Measurements from ENCODE around the gene TSPAN15.

The TSPAN15 gene

DNA sequence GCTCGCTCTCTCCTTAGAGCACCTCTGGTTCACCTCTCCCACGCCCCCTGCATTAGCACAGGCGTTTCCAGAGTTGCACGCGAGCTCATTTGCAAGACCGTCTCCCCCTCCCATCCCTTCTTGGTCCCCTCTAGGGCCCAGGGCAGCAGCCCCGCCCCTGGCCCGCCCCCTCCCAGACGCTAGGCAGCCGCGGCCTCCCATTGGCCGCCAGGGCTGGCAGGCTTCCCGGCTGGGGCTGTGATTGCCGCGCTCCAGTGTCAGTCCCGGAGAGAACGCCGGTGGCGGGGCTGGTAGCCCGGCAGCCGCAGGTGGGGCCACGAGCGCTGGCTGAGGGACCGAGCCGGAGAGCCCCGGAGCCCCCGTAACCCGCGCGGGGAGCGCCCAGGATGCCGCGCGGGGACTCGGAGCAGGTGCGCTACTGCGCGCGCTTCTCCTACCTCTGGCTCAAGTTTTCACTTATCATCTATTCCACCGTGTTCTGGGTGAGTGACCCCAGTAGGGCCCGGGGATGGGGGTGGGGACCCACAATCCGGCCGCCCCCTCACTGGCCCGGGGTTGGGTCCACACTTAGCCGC is at the start of gene TSPAN15:
TSPAN15 (plus strand) TSS at position 257 of the 575 bp plus-strand sequence; CDS start at position 387, 130 bp downstream.
- peak; percentile 33 to 96 (median 90) for DNase-seq

DNA sequence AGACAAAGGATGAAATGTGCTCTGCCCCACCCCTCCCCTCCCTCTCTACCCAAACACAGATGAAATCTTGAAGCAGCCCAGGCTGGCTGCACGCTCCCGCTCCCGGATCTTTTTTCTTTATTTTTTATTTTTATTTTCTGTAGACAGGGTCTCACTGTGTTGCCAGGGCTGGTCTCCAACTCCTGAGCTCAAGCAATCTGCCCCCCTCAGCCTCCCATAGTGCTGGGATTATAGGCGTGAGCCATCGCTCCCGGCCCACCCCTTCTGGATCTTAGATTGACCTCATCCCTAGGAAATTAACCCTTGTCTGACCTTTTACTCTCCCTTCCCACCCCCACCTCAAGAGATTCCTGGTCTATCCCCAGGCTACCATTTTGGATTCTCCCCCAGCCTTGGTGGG is 48.9 kb upstream of the TSPAN15 start:
- DNase-seq, result no peak

DNA sequence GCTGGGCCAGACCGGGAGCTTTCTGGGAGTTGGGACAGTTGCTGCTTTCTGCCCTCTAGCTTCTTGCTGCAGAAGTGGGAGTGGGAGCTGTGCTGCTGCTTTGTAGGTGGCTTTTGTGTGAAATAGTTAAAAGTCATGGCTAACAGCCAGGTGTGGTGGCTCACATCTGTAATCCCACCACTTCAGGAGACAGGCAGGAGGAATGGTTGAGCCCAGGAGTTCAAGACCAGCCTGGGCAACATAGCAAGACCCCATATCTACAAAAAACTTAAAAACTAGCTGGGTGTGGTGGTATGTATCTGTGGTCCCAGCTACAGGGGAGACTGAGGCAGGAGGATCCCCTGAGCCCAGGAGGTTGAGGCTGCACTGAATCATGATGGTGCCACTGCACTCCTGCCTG is 48.2 kb upstream of the TSPAN15 start:
- DNase-seq, result no peak

DNA sequence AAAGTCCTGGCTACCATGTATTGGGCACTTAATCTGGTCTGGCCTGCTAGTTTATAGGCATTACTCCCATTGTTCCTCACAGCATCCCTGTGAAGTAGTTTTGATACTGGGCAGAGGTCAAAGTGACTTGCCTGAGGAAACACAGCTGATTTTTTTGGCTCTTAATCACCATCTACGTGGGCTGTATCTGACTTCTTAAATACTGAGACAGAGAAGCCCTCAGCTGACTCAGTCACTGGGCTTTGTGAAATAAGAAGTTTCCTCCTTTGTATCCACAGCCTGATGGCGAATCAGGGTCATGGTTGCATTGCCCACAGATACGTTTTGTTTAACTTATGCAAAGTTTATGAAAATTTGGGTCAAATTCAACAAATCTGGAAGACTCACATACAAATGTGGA is 47.7 kb upstream of the TSPAN15 start:
- no peak for DNase-seq

DNA sequence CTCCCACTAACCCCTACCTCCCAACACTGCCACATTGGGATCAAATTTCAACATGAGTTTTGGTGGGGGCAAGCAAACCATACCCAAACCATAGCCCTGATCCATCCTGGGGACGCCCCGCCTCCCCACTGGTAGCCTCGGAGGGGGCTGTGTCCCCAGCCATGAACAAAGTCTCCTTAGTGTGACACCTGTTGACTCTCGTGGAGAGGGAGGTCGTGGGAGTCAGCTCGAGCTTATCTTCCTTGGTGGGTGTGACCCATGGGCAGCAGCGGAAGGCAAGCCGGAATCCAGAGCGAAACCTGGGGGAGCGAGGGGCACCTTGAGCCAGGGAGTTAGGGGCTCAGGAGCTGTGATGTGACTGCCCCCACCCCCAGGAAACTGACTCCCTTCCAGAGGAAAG is 46.5 kb upstream of the TSPAN15 start:
- DNase-seq, result no peak

DNA sequence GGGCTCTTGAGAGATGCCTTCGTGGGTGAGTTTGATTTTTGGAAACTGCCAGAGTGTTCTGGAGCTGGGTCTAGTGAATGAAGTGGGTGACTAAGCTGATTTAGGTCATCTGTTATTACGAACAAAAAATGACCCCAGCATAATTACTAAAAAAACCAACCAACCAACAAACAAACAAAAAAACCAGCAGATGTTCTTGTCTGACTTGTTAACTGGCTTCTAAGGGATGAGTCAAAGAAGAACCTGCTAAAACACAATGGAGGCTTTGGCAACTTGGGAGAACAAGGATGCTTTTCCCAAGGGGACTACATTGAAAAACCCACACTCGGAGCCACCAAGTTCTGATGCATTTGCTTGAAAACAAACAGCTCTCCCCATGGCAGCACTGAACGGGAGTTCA is 46.0 kb upstream of the TSPAN15 start:
- no peak for DNase-seq

DNA sequence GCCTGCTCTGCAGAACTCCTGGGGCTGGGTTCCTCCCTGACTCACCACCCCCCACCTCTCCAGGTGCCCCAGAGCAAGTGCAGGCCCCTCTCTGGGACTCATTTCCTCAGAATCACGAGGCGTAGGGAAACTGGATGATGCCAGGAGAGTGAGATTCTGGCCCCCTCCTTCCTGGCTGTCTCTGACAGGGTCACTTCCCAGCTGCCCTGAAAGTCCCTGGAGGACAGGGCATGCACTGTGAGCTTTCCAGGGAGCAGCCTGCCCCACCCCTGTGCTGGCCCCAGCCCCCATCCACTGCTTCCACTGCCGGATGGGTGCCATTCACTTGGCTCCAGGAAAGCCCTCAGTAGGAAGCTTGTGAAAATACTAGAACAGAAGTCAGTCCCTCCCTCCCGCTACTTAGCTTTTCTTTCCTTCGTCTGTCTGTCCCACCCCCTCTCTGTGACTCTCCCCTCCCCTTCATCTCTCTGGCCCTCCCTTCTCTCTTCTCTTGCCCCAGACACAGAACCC is 44.9 kb upstream of the TSPAN15 start:
- peak in 5 of 58 donors; percentile 18 to 35 (median 24) for DNase-seq

DNA sequence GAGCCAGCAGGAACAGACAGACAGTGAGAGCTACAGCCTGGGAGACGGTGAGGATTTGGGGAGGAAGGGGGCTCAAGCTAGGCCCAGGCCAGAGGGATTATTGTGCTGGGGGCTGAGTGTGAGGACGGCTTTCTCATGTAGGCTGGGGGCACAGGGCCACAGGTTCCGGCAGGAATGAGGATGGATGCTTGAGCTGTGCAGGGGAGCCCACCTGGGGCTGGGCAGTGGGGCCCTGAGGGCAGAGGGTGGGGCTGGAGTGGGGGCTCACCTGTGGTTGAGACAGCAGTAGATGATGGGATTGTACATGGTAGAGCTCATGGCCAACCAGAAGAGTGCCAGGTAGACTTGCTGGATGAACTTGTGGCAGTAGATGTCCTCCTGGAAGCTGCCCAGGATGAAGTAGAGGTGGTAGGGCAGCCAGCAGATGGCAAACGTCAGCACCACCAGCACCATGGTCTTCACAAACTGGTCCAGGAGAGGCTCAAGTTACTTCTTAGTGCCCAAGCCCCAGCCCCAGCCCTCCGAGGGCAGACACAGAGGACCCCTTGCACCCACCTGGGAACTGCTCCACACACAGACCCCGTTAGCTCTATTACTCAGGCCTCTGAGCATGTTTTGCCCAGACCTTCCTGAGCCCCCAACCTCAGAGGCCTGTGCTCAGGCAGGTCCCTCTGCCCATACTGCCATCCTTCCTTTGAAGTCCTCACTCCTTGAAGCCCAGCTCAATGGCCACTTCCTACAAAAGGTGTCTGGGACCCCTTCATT is 44.3 kb upstream of the TSPAN15 start:
- DNase-seq, result no peak

DNA sequence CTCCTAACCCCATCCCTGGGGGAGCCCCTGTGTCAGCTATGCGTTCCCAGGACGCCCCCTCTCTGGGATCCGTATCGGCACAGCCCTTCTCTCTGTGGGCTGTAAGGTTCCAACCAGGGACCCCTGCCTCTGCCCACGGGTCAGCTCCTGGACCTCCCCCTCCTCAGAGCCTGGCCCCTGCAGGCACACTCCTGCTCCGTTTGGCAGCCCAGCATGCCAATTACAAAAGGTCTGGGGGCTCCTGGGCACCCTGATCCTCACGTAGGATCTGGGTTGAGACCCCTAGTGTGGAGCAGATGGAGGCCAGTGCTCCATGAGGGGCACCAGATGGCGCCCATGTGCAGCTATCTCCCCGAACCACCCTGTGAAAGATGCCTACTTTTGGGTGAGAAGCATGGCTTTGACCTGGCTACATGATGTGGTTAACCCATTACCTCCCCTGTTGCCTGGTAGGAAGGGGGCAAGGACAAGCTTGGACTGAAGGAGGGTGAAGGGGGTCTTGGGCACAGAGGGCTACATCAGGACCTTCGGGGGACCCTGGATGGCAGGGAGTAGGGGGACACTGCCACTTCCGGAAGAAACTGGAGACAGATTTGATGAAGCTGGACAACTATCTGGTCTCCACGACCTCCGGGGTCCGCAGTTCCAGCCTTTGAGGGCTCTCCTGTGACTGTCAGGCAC is 43.5 kb upstream of the TSPAN15 start:
- DNase-seq, result peak in 1 of 58 donors; percentile 16

DNA sequence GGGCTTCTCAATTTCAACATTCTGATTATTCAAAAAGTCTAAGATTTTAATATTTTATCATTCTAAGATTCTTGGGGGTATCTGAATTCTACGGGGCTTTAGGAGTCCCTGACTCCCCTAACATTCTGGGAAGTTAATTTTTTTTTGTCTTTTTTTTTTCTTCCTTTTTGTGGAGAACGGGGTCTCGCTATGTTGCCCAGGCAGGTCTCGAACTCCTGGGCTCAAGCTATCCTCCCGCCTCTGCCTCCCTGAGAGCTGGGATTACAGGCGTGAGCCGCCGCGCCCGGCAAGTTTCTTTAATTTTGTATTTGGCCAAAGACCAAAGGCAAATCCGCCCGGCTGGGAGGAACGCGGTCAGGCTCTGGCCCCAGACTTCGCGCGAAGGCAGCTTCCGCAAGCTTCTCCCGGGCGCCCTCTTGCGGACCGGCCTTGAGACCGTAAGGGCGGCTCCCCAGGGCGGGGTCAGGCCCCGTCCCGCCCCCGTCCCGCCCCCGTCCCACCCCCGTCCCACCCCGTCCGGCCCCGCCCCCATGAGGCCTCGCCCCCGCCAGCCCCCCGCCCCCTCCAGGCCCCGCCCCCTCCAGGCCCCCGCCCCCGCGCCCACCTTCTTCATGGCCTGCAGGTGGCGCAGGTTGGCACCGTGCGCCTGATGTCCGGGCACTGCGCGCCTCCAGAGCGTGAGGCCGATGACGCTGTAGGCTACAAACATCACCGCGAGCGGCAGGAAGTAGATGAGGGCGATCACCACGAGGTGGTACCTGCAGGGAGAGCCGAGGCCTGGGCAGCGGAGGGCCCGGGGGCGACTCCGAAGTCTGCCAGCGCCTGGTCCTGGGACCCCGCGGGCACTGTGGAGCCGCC is 42.7 kb upstream of the TSPAN15 start:
- DNase-seq, result peak in 56 of 58 donors; percentile 26 to 93 (median 84)

DNA sequence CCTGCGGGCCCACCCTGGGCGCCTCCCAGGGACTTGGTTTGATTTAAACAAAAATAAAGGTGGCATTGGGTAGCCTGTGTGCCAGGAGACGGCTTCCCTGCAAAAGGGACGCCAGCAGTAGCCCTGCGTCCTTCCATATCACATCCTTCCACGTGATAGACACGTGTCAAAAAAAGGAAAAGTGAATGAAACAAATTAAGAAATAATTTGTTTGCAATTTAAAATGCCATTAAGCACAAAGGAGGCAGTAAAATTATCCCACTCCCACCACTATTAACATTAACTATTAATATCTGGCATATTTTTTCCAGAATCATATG is 42.1 kb upstream of the TSPAN15 start:
- no peak for DNase-seq

DNA sequence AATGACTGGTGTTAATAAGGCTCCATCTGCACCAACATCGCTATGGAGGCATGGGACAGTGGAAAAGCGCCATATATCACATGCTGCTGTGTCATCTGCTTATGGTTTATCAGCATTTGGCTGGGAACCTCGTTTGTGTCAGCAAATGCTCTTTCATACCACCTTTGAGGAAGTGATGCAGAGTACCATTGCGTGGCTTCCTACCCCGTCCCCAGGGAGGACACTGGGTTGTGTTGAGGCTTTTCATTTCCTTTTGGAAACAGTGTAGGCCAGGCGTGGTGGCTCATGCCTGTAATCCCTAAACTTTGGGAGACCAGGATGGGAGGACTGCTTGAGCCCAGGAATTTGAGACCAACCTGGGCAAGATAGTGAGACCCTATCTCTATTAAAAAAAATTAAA is 41.3 kb upstream of the TSPAN15 start:
- DNase-seq, result peak in 2 of 58 donors; percentile 13 to 18

DNA sequence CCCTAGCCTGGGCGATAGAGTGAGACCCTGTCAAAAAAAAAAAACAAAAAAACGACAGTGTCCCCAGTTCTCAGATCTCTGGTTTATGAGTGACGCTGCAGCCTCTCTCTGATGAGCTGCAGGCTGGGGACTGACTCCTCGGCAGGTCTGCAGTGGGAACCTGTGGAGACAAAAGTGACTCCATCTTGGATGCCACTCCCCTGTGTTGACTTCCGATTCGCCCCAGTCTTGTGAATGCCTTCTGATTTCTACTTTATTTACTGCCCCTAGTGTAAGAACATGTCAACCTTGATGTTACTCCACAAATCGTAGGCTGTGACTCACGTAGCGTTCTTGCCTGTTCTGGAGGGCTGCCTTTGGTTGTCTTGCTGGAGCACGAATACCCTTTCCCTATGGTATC is 40.8 kb upstream of the TSPAN15 start:
- no peak for DNase-seq

DNA sequence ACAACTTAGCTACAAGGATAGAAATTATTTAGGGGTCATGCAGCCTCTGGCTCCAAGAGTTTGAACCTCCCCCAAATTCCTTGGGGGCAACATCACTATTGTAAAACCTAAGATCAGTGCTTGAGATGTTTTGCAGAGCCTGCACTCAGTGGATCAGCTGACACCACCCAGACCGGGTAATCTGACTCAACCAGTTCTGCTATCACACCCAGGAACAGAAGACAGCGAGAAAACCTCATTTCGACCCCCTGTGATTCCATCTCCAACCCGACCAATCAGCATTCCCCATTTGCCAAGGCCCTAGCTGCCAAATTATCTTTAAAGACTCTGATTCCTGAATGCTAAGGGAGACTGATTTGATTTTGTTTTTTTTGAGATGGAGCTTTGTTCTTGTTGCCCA is 39.8 kb upstream of the TSPAN15 start:
- DNase-seq, result no peak

DNA sequence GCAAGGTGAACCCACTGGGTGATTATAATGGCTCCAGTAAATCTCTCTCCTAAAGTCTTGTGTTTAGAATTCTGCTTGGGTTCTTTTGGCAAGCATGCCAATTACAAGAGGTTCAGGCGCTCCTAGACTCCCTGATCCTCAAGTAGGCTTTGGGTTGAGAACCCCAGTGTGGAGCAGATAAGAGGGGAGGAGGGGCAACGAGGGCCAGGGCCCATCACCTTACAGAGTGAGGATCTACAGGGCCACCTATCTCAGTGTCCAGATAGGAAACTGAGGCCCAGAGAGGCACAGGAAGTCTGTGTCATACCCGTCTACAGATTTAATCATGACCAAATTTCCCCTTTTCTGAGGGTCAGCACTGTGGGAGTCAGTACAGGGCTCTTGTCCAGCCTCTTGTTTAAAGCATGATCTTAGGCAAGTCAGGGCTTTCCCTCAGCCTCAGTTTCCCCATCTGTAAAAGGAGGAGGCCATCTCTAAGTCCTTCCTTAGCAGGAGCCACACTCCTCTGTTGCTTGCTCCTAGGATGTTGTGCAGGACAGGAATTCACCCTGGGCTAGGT is 39.0 kb upstream of the TSPAN15 start:
- no peak for DNase-seq

DNA sequence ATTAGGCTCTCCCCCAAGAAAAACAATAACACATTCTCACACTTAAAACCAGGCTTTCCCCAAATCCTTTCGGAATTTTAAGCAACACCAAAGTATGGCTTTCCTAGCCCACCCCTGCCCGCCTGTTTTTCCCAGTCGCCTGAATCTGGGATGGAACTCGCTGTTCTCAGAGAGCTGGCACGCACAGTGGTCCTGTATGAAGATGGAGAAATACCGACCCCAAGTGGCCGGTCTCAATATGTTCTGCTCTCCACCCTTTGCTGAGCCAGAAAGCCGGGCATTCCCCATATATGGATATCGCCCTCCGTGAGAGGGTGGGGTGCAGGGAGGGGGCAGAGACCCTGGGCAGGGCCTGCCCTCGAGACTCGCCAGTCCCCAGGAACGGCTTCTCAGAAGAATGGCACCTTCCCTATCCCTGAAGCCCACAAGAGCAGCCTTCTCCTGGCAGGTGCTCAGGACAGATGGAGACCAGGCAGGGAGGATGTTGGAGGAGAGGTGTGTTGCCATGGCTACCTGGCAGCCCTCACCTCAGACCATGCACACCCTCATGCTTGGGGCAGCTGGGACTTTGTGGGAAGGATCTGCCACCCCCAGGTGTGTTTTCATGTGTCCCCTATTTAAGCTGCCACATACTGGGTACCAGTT is 37.9 kb upstream of the TSPAN15 start:
- DNase-seq, result peak in 48 of 58 donors; percentile 18 to 79 (median 48)

DNA sequence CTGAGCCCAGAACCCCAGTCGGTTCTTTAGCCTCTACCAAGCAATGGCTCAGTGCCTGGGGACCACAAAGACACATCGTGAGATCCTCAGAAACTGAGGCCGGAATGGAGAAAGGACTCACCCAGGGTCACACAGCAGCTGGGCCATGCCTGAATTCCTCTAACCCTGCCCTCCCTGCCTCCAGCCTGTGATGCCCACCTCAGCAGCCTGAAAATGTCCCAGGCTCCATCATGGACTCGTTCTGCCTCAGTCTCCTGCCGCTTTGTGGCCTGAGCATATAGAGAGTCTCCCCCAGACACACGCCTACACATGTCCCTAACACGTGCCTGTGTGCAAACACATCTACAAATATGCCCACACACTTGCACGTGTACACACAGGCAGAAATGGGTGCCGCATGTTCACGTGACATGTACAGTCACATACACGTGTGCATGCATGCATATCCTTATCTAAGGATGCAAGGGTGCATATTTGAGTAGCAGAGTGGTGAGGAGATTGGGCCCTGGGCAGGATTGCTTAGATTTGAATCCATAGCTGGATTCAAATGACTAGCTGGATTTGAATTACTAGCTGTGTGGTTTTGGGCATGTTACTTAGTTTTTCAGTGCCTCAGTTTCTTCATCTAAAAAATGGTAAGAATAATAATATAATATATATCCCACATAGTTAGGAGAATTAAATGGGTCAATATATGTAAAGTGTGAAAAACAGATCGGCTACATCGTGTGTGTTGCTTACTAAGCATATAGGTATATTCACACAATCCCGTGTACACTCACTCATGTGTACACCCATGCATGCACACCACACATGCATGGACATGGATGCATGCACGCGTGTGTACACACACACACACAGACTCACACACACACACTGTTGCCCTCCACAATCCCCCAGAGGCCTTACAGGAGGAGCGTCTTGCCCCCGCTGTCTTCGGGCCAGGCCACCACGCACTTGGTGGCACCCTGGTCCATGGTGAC is 36.9 kb upstream of the TSPAN15 start:
- DNase-seq, result no peak

DNA sequence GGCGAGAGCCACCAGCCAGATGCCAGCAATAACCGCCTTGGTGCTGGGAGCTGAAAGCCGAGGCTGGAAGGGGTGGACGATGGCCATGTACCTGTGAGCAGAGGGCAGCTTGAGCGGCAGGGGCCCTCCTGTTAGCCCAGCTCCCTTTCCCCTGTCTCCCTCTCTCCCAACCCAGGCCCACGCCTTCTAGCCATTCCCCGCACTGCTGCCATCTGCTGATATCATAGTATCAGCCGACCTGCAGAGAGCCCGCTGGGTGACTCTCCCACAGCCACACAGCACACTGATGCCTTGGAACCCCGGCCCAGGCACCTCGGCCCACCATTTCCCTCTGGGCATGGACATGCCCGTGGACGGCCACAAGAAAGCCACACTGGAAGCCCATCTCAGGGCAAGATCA is 36.2 kb upstream of the TSPAN15 start:
- DNase-seq, result no peak

DNA sequence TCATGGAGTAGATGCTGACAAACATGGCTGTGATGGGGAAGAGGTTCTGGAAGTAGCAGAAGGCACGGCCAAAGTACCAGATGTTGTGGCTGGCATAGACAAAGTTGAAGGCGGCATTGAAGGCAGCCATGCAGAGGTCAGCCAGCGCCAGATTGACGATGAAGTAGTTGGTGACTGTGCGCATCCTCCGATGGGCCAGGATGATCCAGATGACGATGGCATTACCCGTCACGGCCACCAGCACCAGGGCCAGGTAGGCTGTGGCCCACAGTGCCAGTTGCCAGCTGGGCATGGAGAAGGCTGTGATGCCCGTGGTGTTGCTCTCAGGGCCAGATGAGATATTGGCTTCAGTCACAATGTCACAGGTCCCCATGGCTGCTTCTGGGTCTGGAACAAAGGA is 35.3 kb upstream of the TSPAN15 start:
- no peak for DNase-seq
